H9 (cell line): ENCODE results near the gene SHTN1. TPM values are rescaled to one million over a fixed set of nuclear protein-coding genes. Genes with fewer than 3 reads are reported as not detected.

Experiments
- DNase-seq: peaks from one replicate; pipeline ENCODE4 v3.0.0-alpha.2; 2017
- H2AFZ ChIP-seq: one replicate; pipeline ENCODE4 v1.6.1; 2013; ENCODE audit warnings: mild to moderate bottlenecking, low read length, control low read depth, moderate library complexity
- H2AK5ac ChIP-seq: 2 replicates; pipeline ENCODE4 v1.6.1; 2013; ENCODE audit warnings: low read length, control low read depth, mixed read lengths; ENCODE audit not compliant: insufficient read length
- H2BK120ac ChIP-seq: one replicate; pipeline ENCODE4 v1.6.1; 2013; ENCODE audit warnings: low read depth, mild to moderate bottlenecking, low read length, control low read depth, inconsistent platforms; ENCODE audit not compliant: poor library complexity, severe bottlenecking
- H2BK12ac ChIP-seq: 2 replicates; pipeline ENCODE4 v1.6.1; 2013; ENCODE audit warnings: low read length, control low read depth, mixed read lengths, low read depth; ENCODE audit not compliant: insufficient read length
- H2BK15ac ChIP-seq: 2 replicates; pipeline ENCODE4 v1.6.1; 2013; ENCODE audit warnings: low read depth, low read length, control low read depth
- H2BK20ac ChIP-seq: one replicate; pipeline ENCODE4 v1.6.1; 2013; ENCODE audit warnings: low read depth, mild to moderate bottlenecking, low read length, control low read depth, inconsistent platforms; ENCODE audit not compliant: poor library complexity, severe bottlenecking
- H2BK5ac ChIP-seq: 2 replicates; pipeline ENCODE4 v1.6.1; 2013; ENCODE audit warnings: low read length, control low read depth, mixed read lengths; ENCODE audit not compliant: insufficient read length
- H3K14ac ChIP-seq: 2 replicates; pipeline ENCODE4 v1.6.1; 2013; ENCODE audit warnings: low read length, control low read depth; ENCODE audit not compliant: insufficient read depth
- H3K18ac ChIP-seq: 2 replicates; pipeline ENCODE4 v1.6.1; 2013; ENCODE audit warnings: low read depth, mild to moderate bottlenecking, mixed read lengths, low read length, control low read depth; ENCODE audit not compliant: insufficient read length
- H3K23ac ChIP-seq: 2 replicates; pipeline ENCODE4 v1.6.1; 2013; ENCODE audit warnings: low read length, control low read depth, mixed read lengths, low read depth; ENCODE audit not compliant: insufficient read length
- H3K23me2 ChIP-seq: 2 replicates; pipeline ENCODE4 v1.6.1; 2013; ENCODE audit warnings: low read depth, mild to moderate bottlenecking, mixed read lengths, low read length, control low read depth; ENCODE audit not compliant: insufficient read length, poor library complexity, severe bottlenecking
- H3K27ac ChIP-seq: 2 replicates; pipeline ENCODE4 v1.5.1; 2013; ENCODE audit warnings: low read length, control low read depth, mixed read lengths, low read depth; ENCODE audit not compliant: insufficient read length
- H3K27me3 ChIP-seq: 2 replicates; pipeline ENCODE4 v1.6.1; 2013; ENCODE audit warnings: low read length, control low read depth, inconsistent platforms; ENCODE audit not compliant: insufficient read depth
- H3K4ac ChIP-seq: 2 replicates; pipeline ENCODE4 v1.6.1; 2013; ENCODE audit warnings: low read depth, mild to moderate bottlenecking, control low read depth, inconsistent platforms, low read length, moderate library complexity
- H3K4me1 ChIP-seq: 2 replicates; pipeline ENCODE4 v1.6.1; 2013; ENCODE audit warnings: low read length, control low read depth, inconsistent platforms; ENCODE audit not compliant: insufficient read depth
- H3K4me2 ChIP-seq: 2 replicates; pipeline ENCODE4 v1.6.1; 2013; ENCODE audit warnings: low read length, control low read depth, mixed read lengths; ENCODE audit not compliant: insufficient read length, insufficient read depth
- H3K56ac ChIP-seq: 2 replicates; pipeline ENCODE4 v1.6.1; 2013; ENCODE audit warnings: low read depth, mild to moderate bottlenecking, mixed read lengths, low read length, control low read depth; ENCODE audit not compliant: insufficient read length
- H3K79me1 ChIP-seq: 2 replicates; pipeline ENCODE4 v1.6.1; 2013; ENCODE audit warnings: low read depth, mild to moderate bottlenecking, moderate library complexity, low read length, control low read depth, inconsistent platforms; ENCODE audit not compliant: insufficient read depth, poor library complexity, severe bottlenecking
- H3K79me2 ChIP-seq: 2 replicates; pipeline ENCODE4 v1.6.1; 2013; ENCODE audit warnings: low read length, control low read depth, inconsistent platforms; ENCODE audit not compliant: insufficient read depth
- H3K9ac ChIP-seq: 2 replicates; pipeline ENCODE4 v1.6.1; 2013; ENCODE audit warnings: low read length, control low read depth, mixed read lengths; ENCODE audit not compliant: insufficient read length; ENCODE audit errors: extremely low read depth
- H3K9me3 ChIP-seq: one replicate; pipeline ENCODE4 v1.6.1; 2013; ENCODE audit warnings: low read depth, low read length, inconsistent platforms; ENCODE audit not compliant: control insufficient read depth
- H3T11ph ChIP-seq: one replicate; pipeline ENCODE4 v1.6.1; 2013; ENCODE audit warnings: mild to moderate bottlenecking, low read length, control low read depth, inconsistent platforms
- H4K20me1 ChIP-seq: one replicate; pipeline ENCODE4 v1.6.1; 2013; ENCODE audit not compliant: control insufficient read depth, insufficient read length, insufficient read depth
- H4K5ac ChIP-seq: 2 replicates; pipeline ENCODE4 v1.6.1; 2013; ENCODE audit warnings: low read depth, mild to moderate bottlenecking, mixed read lengths, low read length, control low read depth; ENCODE audit not compliant: insufficient read length
- H4K8ac ChIP-seq: replicated peaks from 2 replicates; pipeline ENCODE4 v1.6.1; 2013; ENCODE audit warnings: low read length, control low read depth, mixed read lengths, low read depth; ENCODE audit not compliant: insufficient read length
- H4K91ac ChIP-seq: 2 replicates; pipeline ENCODE4 v1.6.1; 2013; ENCODE audit warnings: low read depth, mild to moderate bottlenecking, moderate library complexity, mixed read lengths, low read length, control low read depth; ENCODE audit not compliant: insufficient read length
- H3K27ac Mint-ChIP-seq, 3 experiments: 2 replicates in 2 of 3; 3 replicates in 1 of 3; pipeline ENCODE4 v1.8.0; 2020 to 2021; ENCODE audit warnings: mixed read lengths in 3 of 3, mild to moderate bottlenecking in 1 of 3, moderate library complexity in 1 of 3
- H3K27me3 Mint-ChIP-seq: 2 replicates; pipeline ENCODE4 v1.8.0; 2021; ENCODE audit warnings: low read depth, mild to moderate bottlenecking, moderate library complexity, mixed read lengths
- H3K36me3 Mint-ChIP-seq, 3 experiments: 2 replicates in 2 of 3; 3 replicates in 1 of 3; pipeline ENCODE4 v1.8.0; 2020 to 2021; ENCODE audit warnings: low read depth in 3 of 3, mixed read lengths in 3 of 3; ENCODE audit not compliant: insufficient read depth in 1 of 3
- H3K4me1 Mint-ChIP-seq, 2 experiments: 2 replicates each; pipeline ENCODE4 v1.8.0; 2020; ENCODE audit warnings: mixed read lengths in 2 of 2
- H3K4me3 Mint-ChIP-seq, 2 experiments: 2 replicates in 1 of 2; 3 replicates in 1 of 2; pipeline ENCODE4 v1.8.0; 2020 to 2021; ENCODE audit warnings: mild to moderate bottlenecking in 2 of 2, mixed read lengths in 2 of 2, moderate library complexity in 1 of 2
- H3K9me3 Mint-ChIP-seq, 2 experiments: 2 replicates in 1 of 2; 3 replicates in 1 of 2; pipeline ENCODE4 v1.8.0; 2020; ENCODE audit warnings: mild to moderate bottlenecking in 2 of 2, mixed read lengths in 2 of 2, moderate library complexity in 1 of 2
- CTCF ChIP-seq: fragments of 200-600 bp; sonication (generic); conservative IDR thresholded peaks from 3 replicates; pipeline ENCODE4 v1.8.0; 2021; ENCODE audit warnings: antibody characterized with exemption, mild to moderate bottlenecking
- WGBS: extraction: QIAGEN DNeasy Blood & Tissue Kit; methylation state at CpG from one replicate; pipeline ENCODE4 v1.1.7; 2013; ENCODE audit warnings: missing lambda C conversion rate, low lambda C conversion rate, mixed read lengths; ENCODE audit not compliant: insufficient read length; ENCODE audit errors: extremely low coverage; 5-methylcytosine and 5-hydroxymethylcytosine counted together
- total RNA-seq: library from RNA; stranded (reverse); gene quantifications from 2 replicates; pipeline ENCODE4 v1.2.1, GENCODE V29; 2021

SHTN1 gene
- total RNA-seq, 1 experiment from 2014 or later = 22.1 TPM

GRCh38 chr10:116868198-116868676 is 136.8 kb downstream of the SHTN1 start:
- H4K91ac ChIP-seq = no peak overlapping the region
- H3K18ac ChIP-seq = no peak overlapping the region
- no peak overlapping the region for H2BK12ac ChIP-seq
- H4K8ac ChIP-seq = no peak overlapping the region
- no peaks in the 10 kb centered on the region for H3K9me3 ChIP-seq
- H3K27ac Mint-ChIP-seq = no peak overlapping the region
- no peaks in the 10 kb centered on the region for H3K79me2 ChIP-seq
- H3K4me2 ChIP-seq = no peak overlapping the region
- no peak overlapping the region for H2BK20ac ChIP-seq
- H3K36me3 Mint-ChIP-seq = peaks cover 5 to 13% (median 7%) of the 10 kb centered on the region in 3 experiments
- no peaks in the 10 kb centered on the region for H4K20me1 ChIP-seq
- H3K4me3 Mint-ChIP-seq = no peak overlapping the region
- peaks cover 26% of the 10 kb centered on the region in 2 experiments for H3K4me1 Mint-ChIP-seq
- no peaks in the 10 kb centered on the region for H3K27me3 ChIP-seq
- H4K5ac ChIP-seq = no peak overlapping the region
- no peak overlapping the region for H3K9ac ChIP-seq
- H3K27me3 Mint-ChIP-seq = no peaks in the 10 kb centered on the region; the same call in 1 of the 2 replicates
- H3K14ac ChIP-seq = no peak overlapping the region
- H3T11ph ChIP-seq = no peak overlapping the region
- no peaks in the 10 kb centered on the region for H3K79me1 ChIP-seq
- no peak overlapping the region for H2BK5ac ChIP-seq
- H2BK15ac ChIP-seq = no peak overlapping the region
- no peaks in the 10 kb centered on the region for H3K23me2 ChIP-seq
- H3K56ac ChIP-seq = no peak overlapping the region
- no peak for TF ChIP-seq CTCF
- no peak overlapping the region for H3K4ac ChIP-seq
- H3K27ac ChIP-seq = no peak overlapping the region
- no peaks in the 10 kb centered on the region for H3K4me1 ChIP-seq
- no peak overlapping the region for H3K23ac ChIP-seq
- H3K9me3 Mint-ChIP-seq = peaks cover 10 to 13% of the 10 kb centered on the region in 2 experiments
- WGBS = no CpG with 5 or more reads among the region's 4 CpGs
- DNase-seq = no peak
- H2BK120ac ChIP-seq = no peak overlapping the region
- no peak overlapping the region for H2AK5ac ChIP-seq
- H2AFZ ChIP-seq = no peak overlapping the region
